Measurements from ENCODE around the gene SSTR3. TPM values are rescaled to one million over a fixed set of nuclear protein-coding genes. Genes with fewer than 3 reads are reported as not detected.

Gene SSTR3
- polyA plus RNA-seq, 1 donor from 2014 or later, result not detected

GRCh38 chr22:37155971-37156370 lies 56.3 kb downstream of the SSTR3 start:
- Histone ChIP-seq H2AFZ (ENCODE audit: low read depth, low read length) (no peak overlapping the region), H3K79me2 (replicated peaks; ENCODE audit: insufficient read depth, low read length) (no peaks in the 10 kb centered on the region), H3K27me3 (ENCODE audit: insufficient read depth, low read depth, low read length) (no peaks in the 10 kb centered on the region), H3K9ac (ENCODE audit: low read length) (no peak overlapping the region), H3K9me3 (ENCODE audit: low read length) (no peaks in the 10 kb centered on the region), H3K9me2 (ENCODE audit: insufficient read depth, low read length) (no peaks in the 10 kb centered on the region), H3F3A (ENCODE audit: insufficient read depth, low read length, poor library complexity, severe bottlenecking) (no peaks in the 10 kb centered on the region), H3K4me3 (ENCODE audit: low read length) (no peak overlapping the region), H4K20me1 (ENCODE audit: insufficient read depth) (no peaks in the 10 kb centered on the region), H3K27ac (ENCODE audit: low read length) (no peak overlapping the region), H3K36me3 (ENCODE audit: insufficient read depth, low read length) (no peaks in the 10 kb centered on the region), H3K4me2 (ENCODE audit: low read length) (no peak overlapping the region)
- TF ChIP-seq SMC3 (conservative IDR thresholded peaks at IDR 0.05; ENCODE audit: poor library complexity) (no peak), RAD21 (conservative IDR thresholded peaks at IDR 0.05) (no peak), MXI1 (conservative IDR thresholded peaks at IDR 0.05; ENCODE audit: poor library complexity, severe bottlenecking) (no peak), POLR2AphosphoS5 (IDR thresholded peaks at IDR 0.05) (no peak), TAF1 (IDR thresholded peaks at IDR 0.05; ENCODE audit: low read depth) (no peak), CTCF (IDR thresholded peaks at IDR 0.05; ENCODE audit: poor library complexity, severe bottlenecking) (no peak), EP300 (conservative IDR thresholded peaks at IDR 0.05; ENCODE audit: poor library complexity, severe bottlenecking) (no peak), EZH2 (IDR thresholded peaks at IDR 0.05; ENCODE audit: borderline replicate concordance, insufficient read depth, low read length, poor library complexity, severe bottlenecking) (no peak)
- TF ChIP-seq, protein P1, sequence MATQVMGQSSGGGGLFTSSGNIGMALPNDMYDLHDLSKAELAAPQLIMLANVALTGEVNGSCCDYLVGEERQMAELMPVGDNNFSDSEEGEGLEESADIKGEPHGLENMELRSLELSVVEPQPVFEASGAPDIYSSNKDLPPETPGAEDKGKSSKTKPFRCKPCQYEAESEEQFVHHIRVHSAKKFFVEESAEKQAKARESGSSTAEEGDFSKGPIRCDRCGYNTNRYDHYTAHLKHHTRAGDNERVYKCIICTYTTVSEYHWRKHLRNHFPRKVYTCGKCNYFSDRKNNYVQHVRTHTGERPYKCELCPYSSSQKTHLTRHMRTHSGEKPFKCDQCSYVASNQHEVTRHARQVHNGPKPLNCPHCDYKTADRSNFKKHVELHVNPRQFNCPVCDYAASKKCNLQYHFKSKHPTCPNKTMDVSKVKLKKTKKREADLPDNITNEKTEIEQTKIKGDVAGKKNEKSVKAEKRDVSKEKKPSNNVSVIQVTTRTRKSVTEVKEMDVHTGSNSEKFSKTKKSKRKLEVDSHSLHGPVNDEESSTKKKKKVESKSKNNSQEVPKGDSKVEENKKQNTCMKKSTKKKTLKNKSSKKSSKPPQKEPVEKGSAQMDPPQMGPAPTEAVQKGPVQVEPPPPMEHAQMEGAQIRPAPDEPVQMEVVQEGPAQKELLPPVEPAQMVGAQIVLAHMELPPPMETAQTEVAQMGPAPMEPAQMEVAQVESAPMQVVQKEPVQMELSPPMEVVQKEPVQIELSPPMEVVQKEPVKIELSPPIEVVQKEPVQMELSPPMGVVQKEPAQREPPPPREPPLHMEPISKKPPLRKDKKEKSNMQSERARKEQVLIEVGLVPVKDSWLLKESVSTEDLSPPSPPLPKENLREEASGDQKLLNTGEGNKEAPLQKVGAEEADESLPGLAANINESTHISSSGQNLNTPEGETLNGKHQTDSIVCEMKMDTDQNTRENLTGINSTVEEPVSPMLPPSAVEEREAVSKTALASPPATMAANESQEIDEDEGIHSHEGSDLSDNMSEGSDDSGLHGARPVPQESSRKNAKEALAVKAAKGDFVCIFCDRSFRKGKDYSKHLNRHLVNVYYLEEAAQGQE (IDR thresholded peaks at IDR 0.05; ENCODE audit: borderline replicate concordance), result no peak

DNA sequence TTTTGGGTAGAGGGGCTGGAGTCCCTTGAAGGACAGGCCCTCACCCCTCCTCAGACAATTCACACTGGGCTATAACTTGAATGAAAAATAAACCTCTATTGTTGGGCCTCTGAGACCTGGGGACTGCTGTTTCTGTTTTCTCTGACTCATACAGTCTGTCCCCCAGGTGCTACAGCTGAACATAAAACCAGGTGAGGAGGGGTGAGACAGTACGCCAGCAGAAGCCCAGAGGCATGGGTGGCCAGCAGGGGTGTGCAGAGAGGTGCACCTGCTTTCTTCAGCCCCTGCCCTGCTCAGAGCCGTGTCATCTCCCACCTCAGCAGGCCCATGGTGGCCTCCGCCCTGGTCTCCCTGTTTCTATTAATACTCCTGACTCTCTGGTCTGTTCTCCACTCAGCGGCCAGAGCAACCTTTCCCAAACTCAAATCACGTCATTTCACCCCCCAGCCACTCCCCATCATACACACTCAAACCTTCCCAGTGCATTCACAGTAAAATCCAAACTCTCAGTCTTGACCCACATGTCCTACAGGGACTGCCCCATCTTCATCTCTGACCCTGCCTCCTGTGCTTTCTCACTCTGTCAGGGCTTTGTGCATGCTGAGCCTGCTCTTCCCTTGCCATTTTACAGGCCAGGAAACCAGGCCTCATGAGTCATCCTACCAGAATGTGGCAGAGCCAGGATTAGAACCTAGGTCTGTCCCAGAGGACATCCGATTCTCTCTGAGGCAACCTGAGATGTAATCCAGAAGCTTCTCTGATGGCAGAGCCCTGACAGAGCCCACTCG lies 57.2 kb downstream of the SSTR3 start:
- H3K27ac ChIP-seq (ENCODE audit: low read length), result no peak overlapping the region
- H3K9ac ChIP-seq (ENCODE audit: low read length), result no peak overlapping the region
- no peaks in the 10 kb centered on the region for H3K79me2 ChIP-seq (replicated peaks; ENCODE audit: insufficient read depth, low read length)
- no peak overlapping the region for H3K4me3 ChIP-seq (ENCODE audit: low read length)
- no peaks in the 10 kb centered on the region for H3F3A ChIP-seq (ENCODE audit: insufficient read depth, low read length, poor library complexity, severe bottlenecking)
- no peaks in the 10 kb centered on the region for H4K20me1 ChIP-seq (ENCODE audit: insufficient read depth)
- TF ChIP-seq SMC3 (conservative IDR thresholded peaks at IDR 0.05; ENCODE audit: poor library complexity) (no peak), MXI1 (conservative IDR thresholded peaks at IDR 0.05; ENCODE audit: poor library complexity, severe bottlenecking) (no peak), POLR2AphosphoS5 (IDR thresholded peaks at IDR 0.05) (no peak), EP300 (conservative IDR thresholded peaks at IDR 0.05; ENCODE audit: poor library complexity, severe bottlenecking) (no peak), CTCF (IDR thresholded peaks at IDR 0.05; ENCODE audit: poor library complexity, severe bottlenecking) (no peak), TAF1 (IDR thresholded peaks at IDR 0.05; ENCODE audit: low read depth) (no peak), RAD21 (conservative IDR thresholded peaks at IDR 0.05) (no peak), EZH2 (IDR thresholded peaks at IDR 0.05; ENCODE audit: borderline replicate concordance, insufficient read depth, low read length, poor library complexity, severe bottlenecking) (no peak)
- TF ChIP-seq, protein P1 (IDR thresholded peaks at IDR 0.05; ENCODE audit: borderline replicate concordance), result no peak
- no peaks in the 10 kb centered on the region for H3K9me2 ChIP-seq (ENCODE audit: insufficient read depth, low read length)
- no peaks in the 10 kb centered on the region for H3K36me3 ChIP-seq (ENCODE audit: insufficient read depth, low read length)
- H3K27me3 ChIP-seq (ENCODE audit: insufficient read depth, low read depth, low read length), result no peaks in the 10 kb centered on the region
- H2AFZ ChIP-seq (ENCODE audit: low read depth, low read length), result no peak overlapping the region
- no peaks in the 10 kb centered on the region for H3K9me3 ChIP-seq (ENCODE audit: low read length)
- H3K4me2 ChIP-seq (ENCODE audit: low read length), result no peak overlapping the region

All from neural cell (in vitro differentiated cells).